ENCODE results near the gene CTIF.

GRCh38 chr18:48562075-48562474, 23.2 kb downstream of the CTIF start:
- TF ChIP-seq CTCF (IDR thresholded peaks at IDR 0.05) (no peak), USF2 (IDR thresholded peaks at IDR 0.05; ENCODE audit: borderline replicate concordance, low read depth, low read length) (no peak), TAF1 (IDR thresholded peaks at IDR 0.05; ENCODE audit: borderline replicate concordance, low read depth, low read length) (no peak), POLR2AphosphoS5 (IDR thresholded peaks at IDR 0.05; ENCODE audit: low read depth, low read length) (no peak), CHD2 (IDR thresholded peaks at IDR 0.05; ENCODE audit: low read length, partially characterized antibody) (no peak), SMC3 (IDR thresholded peaks at IDR 0.05; ENCODE audit: low read depth, low read length) (no peak), JUND (IDR thresholded peaks at IDR 0.05) (no peak), YY1 (IDR thresholded peaks at IDR 0.05; ENCODE audit: low read depth) (no peak), GABPA (IDR thresholded peaks at IDR 0.05; ENCODE audit: low read depth) (no peak), RFX5 (IDR thresholded peaks at IDR 0.05; ENCODE audit: low read length) (no peak), ELF1 (IDR thresholded peaks at IDR 0.05) (no peak), EZH2phosphoT487 (IDR thresholded peaks at IDR 0.05; ENCODE audit: borderline replicate concordance, low read depth) (no peak)
- TF ChIP-seq, protein P1, sequence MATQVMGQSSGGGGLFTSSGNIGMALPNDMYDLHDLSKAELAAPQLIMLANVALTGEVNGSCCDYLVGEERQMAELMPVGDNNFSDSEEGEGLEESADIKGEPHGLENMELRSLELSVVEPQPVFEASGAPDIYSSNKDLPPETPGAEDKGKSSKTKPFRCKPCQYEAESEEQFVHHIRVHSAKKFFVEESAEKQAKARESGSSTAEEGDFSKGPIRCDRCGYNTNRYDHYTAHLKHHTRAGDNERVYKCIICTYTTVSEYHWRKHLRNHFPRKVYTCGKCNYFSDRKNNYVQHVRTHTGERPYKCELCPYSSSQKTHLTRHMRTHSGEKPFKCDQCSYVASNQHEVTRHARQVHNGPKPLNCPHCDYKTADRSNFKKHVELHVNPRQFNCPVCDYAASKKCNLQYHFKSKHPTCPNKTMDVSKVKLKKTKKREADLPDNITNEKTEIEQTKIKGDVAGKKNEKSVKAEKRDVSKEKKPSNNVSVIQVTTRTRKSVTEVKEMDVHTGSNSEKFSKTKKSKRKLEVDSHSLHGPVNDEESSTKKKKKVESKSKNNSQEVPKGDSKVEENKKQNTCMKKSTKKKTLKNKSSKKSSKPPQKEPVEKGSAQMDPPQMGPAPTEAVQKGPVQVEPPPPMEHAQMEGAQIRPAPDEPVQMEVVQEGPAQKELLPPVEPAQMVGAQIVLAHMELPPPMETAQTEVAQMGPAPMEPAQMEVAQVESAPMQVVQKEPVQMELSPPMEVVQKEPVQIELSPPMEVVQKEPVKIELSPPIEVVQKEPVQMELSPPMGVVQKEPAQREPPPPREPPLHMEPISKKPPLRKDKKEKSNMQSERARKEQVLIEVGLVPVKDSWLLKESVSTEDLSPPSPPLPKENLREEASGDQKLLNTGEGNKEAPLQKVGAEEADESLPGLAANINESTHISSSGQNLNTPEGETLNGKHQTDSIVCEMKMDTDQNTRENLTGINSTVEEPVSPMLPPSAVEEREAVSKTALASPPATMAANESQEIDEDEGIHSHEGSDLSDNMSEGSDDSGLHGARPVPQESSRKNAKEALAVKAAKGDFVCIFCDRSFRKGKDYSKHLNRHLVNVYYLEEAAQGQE (IDR thresholded peaks at IDR 0.05; ENCODE audit: low read depth, low read length), result no peak

All from SK-N-SH (cell line).